Nephron progenitor cell (in vitro differentiated cells): ENCODE results near the gene TCF21.
A peak's percentile ranks its signal among the peaks of the same experiment; 100 is the strongest.

ENCODE experiments used
- DNase-seq: peaks from one replicate; pipeline ENCODE4 v3.0.0; 2021
- H3K27ac Mint-ChIP-seq: 2 replicates; pipeline ENCODE4 v1.8.0; 2021; ENCODE audit warnings: mild to moderate bottlenecking, moderate library complexity, mixed read lengths
- H3K27me3 Mint-ChIP-seq: 2 replicates; pipeline ENCODE4 v1.8.0; 2021; ENCODE audit warnings: mild to moderate bottlenecking, low read depth, mixed read lengths; ENCODE audit not compliant: poor library complexity
- H3K36me3 Mint-ChIP-seq: 2 replicates; pipeline ENCODE4 v1.8.0; 2021; ENCODE audit warnings: low read depth, mixed read lengths
- H3K4me1 Mint-ChIP-seq: 2 replicates; pipeline ENCODE4 v1.8.0; 2021; ENCODE audit warnings: mixed read lengths
- H3K4me3 Mint-ChIP-seq: 2 replicates; pipeline ENCODE4 v1.8.0; 2021; ENCODE audit warnings: mild to moderate bottlenecking, moderate library complexity, mixed read lengths
- H3K9me3 Mint-ChIP-seq: 2 replicates; pipeline ENCODE4 v1.8.0; 2021; ENCODE audit warnings: mild to moderate bottlenecking, moderate library complexity, mixed read lengths
- CTCF ChIP-seq: fragments of 200-600 bp; sonication (generic); IDR thresholded peaks from 2 replicates; pipeline ENCODE4 v1.5.0; 2021; ENCODE audit warnings: antibody characterized with exemption

The TCF21 gene

GRCh38 chr6:133863228-133863627 lies 25.7 kb upstream of the TCF21 start:
- Mint-ChIP-seq H3K4me1 (no peaks in the 10 kb centered on the region), H3K9me3 (peaks cover 61% of the 10 kb centered on the region), H3K27me3 (peaks cover 20% of the 10 kb centered on the region), H3K4me3 (no peak overlapping the region), H3K27ac (no peak overlapping the region), H3K36me3 (peaks cover 23% of the 10 kb centered on the region)
- TF ChIP-seq CTCF: no peak
- no peak for DNase-seq

- no peak for DNase-seq
- peaks cover 27% of the 10 kb centered on the region for H3K36me3 Mint-ChIP-seq
- peaks cover 23% of the 10 kb centered on the region for H3K27me3 Mint-ChIP-seq
- peaks cover 53% of the 10 kb centered on the region for H3K9me3 Mint-ChIP-seq
- TF ChIP-seq CTCF: no peak
- H3K27ac Mint-ChIP-seq: no peak overlapping the region
- H3K4me3 Mint-ChIP-seq: no peak overlapping the region
- H3K4me1 Mint-ChIP-seq: no peaks in the 10 kb centered on the region
Measured at GRCh38 chr6:133865680-133866079, 23.2 kb upstream of the TCF21 start.

GRCh38 chr6:133871131-133871530 lies 17.8 kb upstream of the TCF21 start:
- Mint-ChIP-seq H3K4me1 (no peaks in the 10 kb centered on the region), H3K9me3 (peaks cover 10% of the 10 kb centered on the region), H3K27ac (no peak overlapping the region), H3K36me3 (peaks cover 4% of the 10 kb centered on the region), H3K27me3 (peaks cover 13% of the 10 kb centered on the region), H3K4me3 (no peak overlapping the region)
- TF ChIP-seq CTCF: no peak
- no peak for DNase-seq

- Mint-ChIP-seq H3K4me3 (no peak overlapping the region), H3K27ac (no peak overlapping the region), H3K9me3 (peaks cover 10% of the 10 kb centered on the region), H3K27me3 (peaks cover 6% of the 10 kb centered on the region), H3K4me1 (peaks cover 19% of the 10 kb centered on the region), H3K36me3 (peaks cover 4% of the 10 kb centered on the region)
- DNase-seq: no peak
- no peak for TF ChIP-seq CTCF
Measured at GRCh38 chr6:133873538-133873937, 15.4 kb upstream of the TCF21 start.

GRCh38 chr6:133877116-133877515 lies 11.8 kb upstream of the TCF21 start:
- Mint-ChIP-seq H3K4me3 (peak overlapping the region; percentile 3), H3K27me3 (peaks cover 6% of the 10 kb centered on the region), H3K4me1 (peaks cover 19% of the 10 kb centered on the region), H3K27ac (no peak overlapping the region), H3K9me3 (no peaks in the 10 kb centered on the region), H3K36me3 (no peaks in the 10 kb centered on the region)
- DNase-seq: no peak
- no peak for TF ChIP-seq CTCF

- Mint-ChIP-seq H3K27ac (no peak overlapping the region), H3K4me3 (no peak overlapping the region), H3K4me1 (peaks cover 19% of the 10 kb centered on the region), H3K27me3 (peaks cover 19% of the 10 kb centered on the region), H3K36me3 (no peaks in the 10 kb centered on the region), H3K9me3 (no peaks in the 10 kb centered on the region)
- no peak for TF ChIP-seq CTCF
- no peak for DNase-seq
Measured at GRCh38 chr6:133880006-133880405, 8.9 kb upstream of the TCF21 start.
